Stimulated activated CD8-positive, alpha-beta memory T cell treated with anti-CD3 and anti-CD28 coated beads, Interleukin-15, amount 100 ng/mL, for 48 hours (primary cell): ENCODE measurements around the gene IGFBP4.

Experiments
- DNase-seq, 2 donors: peaks; one replicate each; pipeline ENCODE4 v3.0.0-alpha.2; 2020; ENCODE audit warnings: low read depth in 2 of 2

IGFBP4 gene

DNA sequence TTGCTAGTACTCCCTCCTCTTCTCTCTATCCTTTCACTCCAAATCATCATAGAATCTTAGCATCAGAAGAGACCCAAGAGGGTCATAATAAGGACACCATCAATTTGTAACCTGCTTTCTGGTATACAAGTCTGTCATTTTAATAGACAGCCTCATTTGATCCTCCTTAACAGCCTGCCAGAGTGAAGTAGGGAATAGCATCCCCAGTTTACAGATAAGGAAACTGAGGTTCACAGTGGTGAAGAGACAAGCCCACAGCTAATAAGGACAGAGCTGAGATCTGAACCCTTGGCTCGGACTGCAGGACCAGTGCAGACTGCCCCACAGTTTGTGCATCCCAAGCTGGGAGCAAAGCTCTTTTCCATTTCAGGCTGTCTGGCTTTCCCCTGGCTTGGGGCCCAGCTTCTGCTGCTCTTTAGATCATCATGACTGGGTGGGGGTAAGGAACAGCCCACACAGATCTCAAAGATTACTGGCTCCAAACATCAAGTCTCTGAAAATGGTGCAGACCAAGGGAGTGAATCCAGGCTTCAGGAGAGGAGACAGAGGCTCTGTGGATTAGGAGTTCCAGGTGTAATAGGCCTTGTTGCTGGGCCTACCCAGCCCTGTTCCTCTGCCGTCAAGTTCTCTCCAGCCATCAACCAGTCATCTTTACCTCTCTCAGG is 10.3 kb upstream of the IGFBP4 start:
- no peak for DNase-seq

DNA sequence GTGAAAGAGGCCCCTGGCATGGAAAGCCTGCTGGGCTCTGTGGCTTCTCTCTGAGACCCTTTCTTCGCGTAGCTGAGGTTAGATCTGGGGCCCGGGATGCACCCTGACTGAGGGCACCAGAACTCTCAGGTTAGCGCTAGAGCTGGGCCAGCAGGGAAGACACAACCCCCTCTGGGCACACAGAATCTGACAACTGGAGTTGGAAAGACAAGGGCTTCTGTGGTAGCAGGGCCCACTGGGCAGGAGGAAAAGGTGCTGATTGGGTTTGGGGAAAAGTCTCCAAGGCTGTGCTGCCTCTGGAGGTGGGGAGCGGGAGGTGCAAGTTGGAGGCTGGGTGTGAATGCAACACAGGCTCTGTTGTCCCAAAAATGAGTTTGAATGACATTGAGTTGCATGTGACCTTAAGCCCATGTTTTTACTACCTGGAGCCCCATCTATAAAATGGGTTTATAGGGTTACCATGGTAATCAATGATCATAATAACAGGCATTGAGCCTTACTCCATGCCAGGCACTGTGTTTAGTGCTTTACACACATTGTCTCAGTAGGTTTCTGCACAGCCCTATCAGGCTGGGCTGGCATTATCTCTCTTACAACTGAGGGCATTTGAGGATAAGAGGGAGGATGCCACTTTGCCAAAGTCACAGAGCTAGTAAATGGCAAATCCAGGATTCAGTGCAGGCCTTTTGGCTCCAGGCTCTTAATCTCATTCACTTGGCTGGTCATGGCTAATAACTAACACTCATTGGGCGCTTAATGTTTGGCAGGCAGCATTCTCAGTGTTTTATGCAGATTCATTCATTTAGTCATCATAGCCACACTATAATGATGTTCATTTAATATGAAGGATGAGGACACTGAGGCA is 9.5 kb upstream of the IGFBP4 start:
- DNase-seq = no peak

DNA sequence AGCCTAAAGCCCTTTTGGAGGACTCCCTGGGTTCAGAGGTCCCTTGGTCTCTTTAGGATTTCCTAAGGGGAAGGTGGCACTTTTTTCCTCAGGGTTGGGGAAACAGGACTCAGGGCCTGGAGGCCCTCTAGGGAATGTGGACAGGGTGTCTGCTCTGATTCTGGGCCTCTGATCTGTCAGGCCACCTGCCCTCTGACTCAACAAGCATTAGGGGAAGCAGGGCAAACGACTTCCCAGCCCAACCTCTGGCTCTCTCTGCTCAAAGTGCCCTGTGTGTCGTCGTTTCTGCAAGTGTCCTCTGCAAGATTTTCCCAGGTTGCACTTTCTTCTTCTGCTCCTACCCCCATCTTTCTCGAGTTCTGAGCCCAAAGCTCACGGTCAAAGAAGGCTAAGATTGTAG is 6.6 kb upstream of the IGFBP4 start:
- no peak for DNase-seq

DNA sequence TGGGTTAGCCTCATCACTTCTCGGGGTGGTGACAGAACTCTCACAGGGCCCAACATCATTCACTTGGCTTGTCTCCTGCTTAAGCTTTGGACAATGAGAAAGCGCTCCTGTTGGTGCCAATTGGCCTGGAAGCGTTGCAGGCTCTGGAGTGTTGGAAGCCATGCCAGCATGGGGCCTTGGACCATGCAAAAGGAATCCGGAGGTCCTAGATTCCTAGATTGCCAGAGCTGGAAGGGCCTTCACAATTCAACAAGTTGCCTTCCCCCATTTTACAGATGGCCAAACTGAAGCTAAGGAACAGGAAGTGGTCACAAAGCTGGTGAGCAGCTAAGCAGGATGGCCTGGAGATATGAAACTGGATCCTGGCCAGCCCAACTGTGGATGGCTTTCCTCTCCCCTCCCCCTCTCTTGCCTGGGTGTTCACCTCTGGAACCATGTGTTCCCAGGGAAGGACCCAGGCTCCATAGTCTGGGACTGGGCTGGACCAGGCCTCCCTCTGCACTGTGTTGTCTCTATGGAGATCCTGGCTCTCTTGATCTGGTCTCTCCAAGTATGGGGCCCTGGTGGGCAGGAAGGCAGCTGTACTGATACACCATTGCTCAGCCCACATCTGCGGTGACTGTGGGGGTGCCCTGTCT is 6.0 kb upstream of the IGFBP4 start:
- DNase-seq = no peak

DNA sequence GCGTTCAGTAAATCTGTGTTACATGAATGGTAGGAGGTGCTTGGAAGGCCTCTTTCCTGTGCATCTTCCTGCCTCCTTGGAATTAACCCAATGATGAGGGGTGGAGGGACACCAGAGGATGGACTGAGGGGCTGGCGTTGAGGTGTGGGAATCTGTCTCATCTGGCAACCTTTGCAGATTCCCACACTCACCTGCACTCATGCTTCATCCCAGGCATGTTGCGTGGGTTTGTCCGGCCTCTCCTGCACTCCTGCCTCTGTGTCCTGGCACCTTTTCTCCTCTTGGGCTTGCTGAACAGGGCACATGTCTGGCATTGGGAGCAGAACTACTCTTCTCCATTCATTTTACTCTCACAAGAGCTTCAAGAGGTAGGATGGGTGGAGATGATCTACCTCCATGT is 3.1 kb upstream of the IGFBP4 start:
- DNase-seq = no peak

DNA sequence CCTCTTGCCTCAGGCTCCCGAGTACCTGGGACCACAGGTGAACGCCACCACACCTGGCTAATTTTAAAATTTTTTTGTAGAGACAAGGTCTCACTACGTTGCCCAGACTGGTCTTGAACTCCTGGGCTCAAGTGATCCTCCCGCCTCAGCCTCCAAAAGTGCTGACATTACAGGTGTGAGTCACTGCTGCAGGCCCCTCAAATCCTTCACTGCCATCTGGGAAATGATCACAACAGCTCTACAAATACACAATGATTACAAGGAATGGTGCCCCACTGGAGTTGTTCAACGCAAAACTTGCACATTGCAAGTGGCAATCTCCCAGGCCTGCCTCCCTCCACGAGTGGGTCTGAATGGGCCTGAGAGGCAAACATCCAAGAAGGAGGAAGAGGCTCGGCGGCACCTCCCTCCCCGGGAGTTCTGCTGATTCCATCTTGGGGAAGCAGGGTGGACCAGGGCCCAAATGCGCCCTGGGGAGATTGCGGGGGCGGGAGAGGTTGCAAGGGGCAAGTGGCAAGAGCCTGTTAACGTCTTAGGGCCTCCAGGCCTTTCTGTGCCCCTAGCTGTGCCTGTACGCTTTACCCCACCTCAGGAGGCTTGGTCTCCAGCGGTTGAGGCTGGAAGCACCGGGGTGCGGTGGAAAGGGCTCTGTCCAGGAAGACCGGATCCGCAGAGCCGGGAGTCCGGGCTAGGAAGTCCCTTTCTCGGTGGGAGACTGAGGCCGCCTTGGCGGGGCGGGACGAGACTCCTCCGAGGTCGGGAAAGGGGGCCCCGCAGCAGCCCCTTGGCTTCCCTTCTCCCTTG is 656 bp upstream of the IGFBP4 start:
- DNase-seq = no peak

DNA sequence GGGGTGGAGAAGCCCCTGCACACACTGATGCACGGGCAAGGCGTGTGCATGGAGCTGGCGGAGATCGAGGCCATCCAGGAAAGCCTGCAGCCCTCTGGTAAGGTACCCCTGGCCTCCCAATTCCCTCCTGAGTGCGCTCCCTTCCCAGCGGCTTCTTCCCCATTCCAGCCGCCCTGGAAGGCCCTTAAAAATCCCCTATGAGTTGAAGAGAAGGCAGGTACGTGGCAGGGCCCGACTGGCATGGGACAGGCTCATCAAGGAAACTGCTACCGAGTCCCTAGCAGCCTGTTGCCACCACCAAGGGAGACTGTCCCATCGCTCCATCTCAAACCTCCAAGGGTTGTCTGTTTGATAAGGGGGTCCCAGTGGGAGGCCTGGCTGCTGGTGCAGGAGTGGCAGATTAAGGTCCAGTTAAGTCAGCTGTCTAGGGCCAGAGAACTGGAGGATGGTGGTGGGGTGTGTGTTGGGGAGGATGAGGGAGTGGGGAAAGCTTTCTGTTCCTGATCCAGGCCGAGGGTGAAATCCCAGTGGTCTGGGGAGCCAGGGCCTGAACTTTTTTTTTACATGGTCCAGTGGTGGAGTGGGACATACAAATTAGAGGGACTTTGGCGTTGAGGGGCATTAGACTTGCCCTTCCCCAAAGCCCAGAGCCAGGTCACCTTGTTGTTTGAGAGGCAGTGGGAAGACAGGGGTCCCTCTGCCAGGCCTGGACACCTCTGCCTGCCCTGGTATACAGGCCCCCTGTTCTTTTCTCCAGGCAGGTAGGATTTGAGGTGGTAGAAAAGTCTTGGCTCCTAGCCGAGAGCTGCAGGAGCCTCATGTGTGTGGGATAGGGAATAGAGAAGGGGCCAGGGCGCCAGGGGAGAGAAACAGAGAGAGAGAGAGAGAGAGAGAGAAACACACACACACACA is 994 bp downstream of the IGFBP4 start:
- no peak for DNase-seq

DNA sequence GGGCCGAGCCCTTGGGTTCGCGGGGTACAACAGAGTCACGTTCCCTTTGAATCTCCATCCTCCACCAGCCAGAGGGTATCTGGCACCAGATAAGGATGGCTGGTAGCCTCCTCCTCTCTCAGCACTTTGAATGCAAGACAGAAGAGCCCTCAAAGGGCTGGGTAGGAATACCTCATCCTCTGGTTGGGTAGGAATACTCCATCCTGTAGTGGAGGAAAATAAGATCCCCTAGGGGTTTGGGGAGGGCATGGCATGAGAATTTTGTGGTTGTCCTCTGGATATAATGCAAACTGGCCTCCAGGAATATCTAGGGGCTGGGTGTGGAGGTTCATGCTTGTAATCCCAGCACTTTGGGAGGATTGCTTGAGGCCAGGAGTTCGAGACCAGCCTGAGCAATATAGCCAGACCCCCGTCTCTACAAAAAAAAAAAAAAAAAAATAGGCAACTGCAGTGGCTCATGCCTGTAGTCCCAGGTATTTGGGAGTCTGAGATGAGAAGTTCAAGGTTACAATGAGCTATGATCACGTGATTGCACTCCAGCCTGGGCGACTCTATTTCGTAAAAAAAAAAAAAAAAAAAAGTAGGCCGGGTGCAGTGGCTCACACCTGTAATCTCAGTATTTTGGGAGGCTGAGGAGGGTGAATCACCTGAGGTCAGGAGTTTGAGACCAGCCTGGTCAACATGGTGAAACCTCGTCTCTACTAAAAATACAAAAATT is 2.7 kb downstream of the IGFBP4 start:
- DNase-seq = no peak

DNA sequence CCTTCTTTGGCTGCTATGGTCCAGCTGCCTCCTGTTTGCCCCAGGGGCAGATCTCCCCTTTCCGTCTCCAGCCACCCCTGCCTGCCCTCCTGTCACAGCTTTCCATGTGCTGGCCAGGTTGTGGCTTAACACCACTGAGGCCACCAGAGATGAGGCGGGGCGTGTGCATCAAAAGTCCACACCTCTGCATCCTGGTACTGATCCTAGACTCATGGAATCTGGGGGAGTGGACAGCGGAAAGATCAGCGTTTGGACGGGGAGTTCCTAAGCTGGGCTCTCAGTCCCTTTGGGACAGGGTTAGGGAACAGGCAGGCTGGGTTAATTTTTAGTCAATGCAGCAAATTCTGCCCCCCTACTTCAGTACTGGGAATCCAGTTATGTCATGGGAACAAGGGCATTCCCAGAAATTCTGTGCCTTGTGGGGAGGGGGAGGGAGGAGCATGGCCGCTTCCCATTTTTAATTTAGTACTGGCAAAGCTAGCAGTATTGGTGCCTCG is 3.9 kb downstream of the IGFBP4 start:
- no peak for DNase-seq

DNA sequence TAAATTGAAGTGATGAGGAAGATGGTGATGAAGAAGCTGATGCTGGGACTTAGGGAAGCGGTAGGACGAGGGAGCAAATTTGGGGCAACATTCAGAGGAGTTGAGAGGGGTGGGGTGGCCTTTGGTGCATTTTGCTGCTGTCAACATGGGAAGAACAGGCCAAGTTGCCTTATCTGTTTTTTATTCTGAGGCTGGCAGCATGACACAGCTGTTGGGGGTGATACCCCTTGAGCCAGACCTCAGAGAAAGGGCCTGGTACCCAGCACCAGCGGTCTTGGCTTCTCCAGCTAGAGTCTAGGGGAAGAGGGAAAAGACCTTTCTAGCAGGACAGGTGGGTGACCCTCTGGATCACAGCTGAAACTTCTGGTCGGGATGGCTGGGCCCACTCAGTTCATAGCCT is 4.6 kb downstream of the IGFBP4 start:
- DNase-seq = no peak

DNA sequence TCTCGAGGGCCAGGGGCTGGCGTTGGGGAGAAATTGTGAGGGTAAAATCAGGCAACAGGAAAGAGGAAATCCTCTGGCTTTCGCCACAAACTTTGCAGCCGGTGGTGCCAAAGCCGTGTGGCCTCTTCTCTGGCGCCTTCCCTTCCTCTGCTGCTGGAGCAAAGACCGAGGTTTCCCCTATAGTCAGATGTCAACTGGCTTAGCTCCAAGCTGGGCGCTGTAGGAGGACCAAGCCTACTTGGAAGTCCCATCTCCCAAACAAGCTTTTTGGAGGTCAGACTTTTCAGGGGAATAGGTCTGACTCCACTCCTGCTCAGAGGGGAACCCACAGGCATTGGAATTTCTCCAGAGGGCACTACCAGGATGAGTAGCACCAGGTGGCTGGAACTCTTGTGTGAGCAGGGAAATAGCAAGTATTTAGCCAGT is 5.0 kb downstream of the IGFBP4 start:
- no peak for DNase-seq

DNA sequence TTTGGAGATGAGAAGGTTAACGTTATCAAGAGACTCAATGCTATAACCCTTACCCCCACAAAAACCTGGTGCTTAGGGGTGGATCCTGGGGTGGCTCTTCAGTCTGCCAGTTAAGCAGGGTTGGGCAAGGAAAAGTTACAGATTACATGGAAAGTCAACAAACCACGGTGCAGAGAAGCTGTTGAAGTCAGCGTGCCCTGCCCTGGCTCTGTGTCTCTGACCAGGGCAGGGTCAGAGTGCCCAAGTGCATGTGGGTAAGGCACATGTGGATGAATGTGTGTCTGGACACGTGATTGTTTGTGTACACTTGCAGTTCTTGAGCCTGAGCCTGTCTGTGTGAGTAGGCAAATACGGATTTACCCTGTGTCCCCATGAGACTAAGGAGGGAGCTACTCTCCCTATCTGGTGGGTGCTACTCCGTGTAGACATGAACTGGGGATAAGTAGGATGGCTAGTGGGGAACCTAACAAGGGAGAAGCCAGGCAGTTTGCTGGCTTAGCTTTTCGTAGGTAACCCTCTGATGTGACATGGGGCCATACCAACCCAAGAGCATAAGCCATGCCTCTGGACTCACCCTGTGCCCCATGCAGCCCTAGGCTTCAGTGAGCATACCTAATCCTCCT is 5.5 kb downstream of the IGFBP4 start:
- DNase-seq = no peak

DNA sequence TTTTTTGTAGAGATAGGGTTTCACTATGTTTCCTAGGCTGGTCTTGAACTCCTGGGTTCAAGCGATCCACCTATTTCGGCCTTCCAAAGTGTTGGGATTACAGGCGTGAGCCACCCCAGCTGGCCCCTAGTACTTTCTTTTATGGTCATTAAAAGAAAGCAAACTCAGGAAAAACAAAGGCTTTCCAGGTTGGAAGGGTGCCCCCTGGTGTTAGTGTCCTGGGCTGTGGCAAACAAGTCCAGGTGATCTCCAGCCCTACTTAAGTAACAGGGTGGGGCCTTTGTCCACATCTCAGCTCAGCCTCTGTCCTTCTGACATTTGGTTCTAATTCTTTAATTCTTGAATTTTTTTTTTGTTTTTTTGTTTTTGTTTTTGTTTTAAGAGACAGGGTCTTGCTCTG is 6.9 kb downstream of the IGFBP4 start:
- no peak for DNase-seq

DNA sequence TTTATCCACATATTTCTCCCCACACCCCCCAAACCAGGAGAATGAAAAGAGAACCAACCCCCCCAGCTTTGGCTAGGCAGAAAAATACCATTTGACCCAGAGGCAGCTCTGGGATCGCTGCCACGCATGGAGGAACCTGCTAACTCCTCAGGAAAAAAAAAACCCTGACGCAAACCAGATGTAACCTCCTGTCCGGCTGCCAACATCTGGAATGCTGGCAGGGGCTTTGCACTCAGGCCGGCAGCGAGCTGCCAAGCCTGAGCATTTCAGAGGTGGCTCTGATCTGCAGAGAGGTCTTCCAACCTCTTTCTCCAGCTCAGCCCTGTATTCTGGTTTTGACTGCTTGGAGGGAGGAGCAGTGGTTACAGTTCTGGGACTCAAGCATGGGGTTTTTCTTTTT is 8.2 kb downstream of the IGFBP4 start:
- no peak for DNase-seq

DNA sequence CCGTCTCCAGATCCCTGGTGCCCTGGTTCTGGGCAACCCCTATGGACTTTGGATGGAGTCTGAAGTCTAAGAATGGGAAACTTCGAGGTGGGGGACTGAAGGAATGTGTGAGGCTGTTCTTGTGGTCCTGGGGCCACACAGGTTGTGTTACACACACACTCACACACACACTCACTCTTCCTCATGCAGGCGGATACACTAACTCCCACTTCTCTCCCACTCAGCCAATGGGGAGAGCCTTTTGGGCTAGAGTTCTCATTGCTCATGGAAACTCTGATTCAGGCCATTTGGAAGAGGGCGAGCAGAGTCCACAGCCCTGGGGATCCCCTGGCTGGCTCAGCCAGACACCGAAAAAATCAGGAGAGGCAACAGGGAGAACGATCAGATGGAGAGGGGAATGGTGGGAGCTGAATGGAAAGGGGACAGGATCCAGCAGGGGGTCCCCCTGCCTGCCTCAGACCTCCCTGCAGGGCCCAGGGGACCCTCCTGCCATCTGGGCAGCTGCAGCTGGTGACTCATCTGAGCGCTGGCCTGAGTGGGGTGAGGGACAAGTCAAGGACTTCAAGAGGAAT is 9.1 kb downstream of the IGFBP4 start:
- no peak for DNase-seq

DNA sequence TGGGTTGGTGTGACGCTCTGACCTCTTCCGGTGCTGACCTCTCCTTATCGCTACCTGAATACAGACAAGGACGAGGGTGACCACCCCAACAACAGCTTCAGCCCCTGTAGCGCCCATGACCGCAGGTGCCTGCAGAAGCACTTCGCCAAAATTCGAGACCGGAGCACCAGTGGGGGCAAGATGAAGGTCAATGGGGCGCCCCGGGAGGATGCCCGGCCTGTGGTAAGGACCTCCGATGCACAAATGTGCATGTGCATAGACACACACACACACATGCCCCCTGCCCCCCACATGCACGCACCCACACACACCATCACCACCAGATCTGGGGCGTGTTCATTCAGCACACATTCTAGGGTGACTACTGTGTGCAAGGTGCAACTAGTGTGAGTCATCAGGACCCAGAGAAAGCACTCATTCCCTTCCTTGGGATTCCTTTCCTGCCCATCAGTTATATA is 9.7 kb downstream of the IGFBP4 start:
- DNase-seq = no peak

DNA sequence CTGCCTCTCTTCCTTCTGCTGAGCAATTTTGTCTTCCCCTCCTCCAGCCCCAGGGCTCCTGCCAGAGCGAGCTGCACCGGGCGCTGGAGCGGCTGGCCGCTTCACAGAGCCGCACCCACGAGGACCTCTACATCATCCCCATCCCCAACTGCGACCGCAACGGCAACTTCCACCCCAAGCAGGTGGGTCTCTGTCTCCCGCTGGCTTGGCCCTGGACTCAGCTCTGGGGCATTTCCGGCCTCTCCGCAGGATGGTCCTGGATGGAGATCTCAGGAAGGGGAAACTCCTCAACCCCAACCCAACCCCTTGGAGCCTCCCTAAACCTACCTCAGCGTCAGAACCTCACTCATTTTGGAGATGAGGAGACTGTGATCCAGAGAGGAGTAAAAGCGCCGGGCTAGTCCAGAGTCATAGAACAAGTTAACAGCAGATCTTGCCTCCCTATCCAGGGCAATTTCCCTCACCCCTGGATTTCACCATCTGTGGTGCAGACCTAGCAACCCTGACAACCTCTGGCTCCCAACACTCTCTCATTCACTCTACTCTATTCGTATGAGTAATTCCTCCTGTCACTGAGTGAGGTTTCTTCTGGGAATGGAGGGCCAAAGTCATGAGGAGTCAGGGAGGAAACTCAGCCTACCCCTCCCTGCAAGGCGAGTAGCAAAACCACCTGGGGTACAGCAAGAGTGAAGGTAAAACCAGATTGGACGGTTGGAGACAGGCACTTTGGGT is 10.8 kb downstream of the IGFBP4 start:
- no peak for DNase-seq

DNA sequence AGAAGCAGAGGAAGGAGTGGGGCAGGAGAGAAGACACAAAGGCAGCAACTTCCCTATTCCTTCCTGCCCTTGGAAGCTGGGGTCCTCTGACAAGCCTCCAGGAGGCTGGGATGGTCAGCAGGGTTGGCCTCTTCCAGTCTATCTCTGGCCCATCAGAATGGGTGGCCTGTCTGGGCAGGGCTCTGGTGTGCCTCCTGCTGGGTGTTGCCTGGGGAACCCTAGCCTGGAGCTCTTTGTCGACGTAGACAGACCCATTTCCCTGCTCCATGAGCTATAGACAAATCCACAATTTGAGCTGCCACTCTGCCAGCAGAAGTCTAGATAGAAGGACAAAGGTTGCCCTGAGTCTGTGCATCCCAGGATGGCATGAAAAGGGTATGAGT is 11.4 kb downstream of the IGFBP4 start:
- DNase-seq = no peak
